ENCODE measurements around the gene ZFYVE28. TPM values are rescaled to one million over a fixed set of nuclear protein-coding genes. Genes with fewer than 3 reads are reported as not detected.
"Not testable (repeated sequence)": the region's sequence is repeated elsewhere in the genome, so short reads cannot be mapped to it uniquely, and the experiment has no call there.

ZFYVE28 gene
- total RNA-seq, 2 experiments from 2014 or later, result 6.1 to 6.3 TPM

DNA sequence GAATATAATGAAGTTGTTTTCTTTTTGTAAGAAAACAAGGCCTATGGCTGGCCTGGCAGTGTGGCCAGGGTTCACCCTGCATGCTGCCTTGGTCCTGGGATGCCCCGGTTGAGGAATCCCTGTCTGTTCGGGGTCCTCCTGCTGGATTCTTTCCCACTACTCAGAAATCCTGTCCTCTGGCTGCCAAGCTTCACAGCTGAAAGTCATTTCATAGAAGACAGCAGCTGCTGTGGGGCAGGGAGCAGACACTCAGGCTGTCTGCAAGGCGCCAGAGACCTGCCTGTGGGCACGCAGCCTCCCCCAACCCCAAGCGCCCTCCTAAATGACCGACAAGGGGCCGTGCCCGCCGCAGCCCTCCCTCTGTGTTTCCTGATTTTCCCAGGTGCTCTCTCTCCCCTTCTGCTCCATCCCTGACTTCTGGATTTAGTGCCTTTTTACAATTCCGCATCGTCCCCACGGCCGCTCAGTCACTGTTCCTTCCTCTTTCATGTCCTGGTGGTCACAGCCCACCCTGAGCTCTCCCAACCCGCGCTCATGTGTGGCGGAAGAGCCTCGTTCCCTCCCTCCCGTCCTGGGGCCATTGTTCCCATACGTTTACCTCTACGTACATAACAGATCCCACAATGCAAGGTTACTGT, 27.5 kb downstream of the ZFYVE28 start:
- CTCF ChIA-PET, result interaction anchor here (1.8 kb wide), 1 partner anchor 22 kb away, joined by 8 read pairs; no protein-coding TSS in a partner anchor
- DNase-seq (no peak), ATAC-seq (no peak)
- Mint-ChIP-seq H3K4me3 (no peak overlapping the region), H3K27ac (no peak overlapping the region), H3K36me3 (ENCODE audit: low read depth) (no peaks in the 10 kb centered on the region), H3K27me3 (ENCODE audit: low read depth) (peaks cover 35% of the 10 kb centered on the region), H3K9me3 (ENCODE audit: insufficient read depth) (no peaks in the 10 kb centered on the region), H3K4me1 (ENCODE audit: low read depth) (peaks cover 27% of the 10 kb centered on the region)
- POLR2A ChIA-PET, result interaction anchor here (1.4 kb wide), 1 partner anchor 21 kb away, joined by 3 read pairs; no protein-coding TSS in a partner anchor

DNA sequence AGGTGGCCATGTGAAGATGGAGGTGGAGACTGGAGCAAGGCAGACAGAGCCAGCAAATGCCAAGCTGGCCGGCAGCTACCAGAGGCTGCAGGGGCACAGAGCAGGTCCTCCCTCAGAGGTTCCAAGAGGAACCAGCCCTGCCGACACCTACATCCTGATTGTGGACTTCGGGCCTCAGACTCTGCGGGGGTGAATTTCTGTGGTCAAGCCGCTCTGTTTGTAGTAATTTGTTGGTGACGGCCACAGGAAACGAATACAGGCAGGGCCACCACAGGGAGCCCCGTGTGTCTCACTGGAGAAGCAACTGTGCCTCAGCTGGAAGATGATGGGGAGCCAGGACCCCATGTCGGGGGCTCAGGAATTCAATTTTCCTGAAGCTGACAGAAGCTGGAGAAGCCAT, 28.3 kb downstream of the ZFYVE28 start:
- no peak overlapping the region for H3K27ac Mint-ChIP-seq
- no peaks in the 10 kb centered on the region for H3K9me3 Mint-ChIP-seq (ENCODE audit: insufficient read depth)
- ATAC-seq (no peak), DNase-seq (no peak)
- ChIA-PET POLR2A (no interaction called here), CTCF (no interaction called here)
- peaks cover 27% of the 10 kb centered on the region for H3K4me1 Mint-ChIP-seq (ENCODE audit: low read depth)
- no peaks in the 10 kb centered on the region for H3K36me3 Mint-ChIP-seq (ENCODE audit: low read depth)
- peaks cover 35% of the 10 kb centered on the region for H3K27me3 Mint-ChIP-seq (ENCODE audit: low read depth)
- H3K4me3 Mint-ChIP-seq, result no peak overlapping the region

DNA sequence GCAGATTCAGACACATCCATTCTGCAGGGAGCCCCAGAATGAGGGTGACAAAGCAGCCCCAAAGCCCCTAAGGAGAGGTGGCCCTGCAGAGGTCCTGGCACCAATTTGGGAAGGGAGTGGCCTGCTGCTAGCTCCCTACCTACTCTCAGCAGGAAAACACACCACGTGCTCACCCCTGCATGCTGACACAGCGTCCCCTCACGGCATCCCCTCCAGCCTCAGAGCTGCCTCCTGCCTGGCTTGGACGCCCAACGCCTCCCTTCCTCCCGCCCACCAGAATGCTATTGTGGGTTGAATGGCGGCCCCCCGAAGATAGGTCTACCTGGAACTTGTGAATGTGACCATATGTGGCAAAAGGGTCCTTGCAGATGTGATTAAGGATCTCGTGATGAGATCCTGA, 28.8 kb downstream of the ZFYVE28 start:
- ChIA-PET POLR2A (no interaction called here), CTCF (no interaction called here)
- DNase-seq (no peak), ATAC-seq (no peak)
- peaks cover 35% of the 10 kb centered on the region for H3K27me3 Mint-ChIP-seq (ENCODE audit: low read depth)
- no peak overlapping the region for H3K27ac Mint-ChIP-seq
- no peaks in the 10 kb centered on the region for H3K36me3 Mint-ChIP-seq (ENCODE audit: low read depth)
- H3K4me1 Mint-ChIP-seq (ENCODE audit: low read depth), result peaks cover 25% of the 10 kb centered on the region
- no peaks in the 10 kb centered on the region for H3K9me3 Mint-ChIP-seq (ENCODE audit: insufficient read depth)
- no peak overlapping the region for H3K4me3 Mint-ChIP-seq

DNA sequence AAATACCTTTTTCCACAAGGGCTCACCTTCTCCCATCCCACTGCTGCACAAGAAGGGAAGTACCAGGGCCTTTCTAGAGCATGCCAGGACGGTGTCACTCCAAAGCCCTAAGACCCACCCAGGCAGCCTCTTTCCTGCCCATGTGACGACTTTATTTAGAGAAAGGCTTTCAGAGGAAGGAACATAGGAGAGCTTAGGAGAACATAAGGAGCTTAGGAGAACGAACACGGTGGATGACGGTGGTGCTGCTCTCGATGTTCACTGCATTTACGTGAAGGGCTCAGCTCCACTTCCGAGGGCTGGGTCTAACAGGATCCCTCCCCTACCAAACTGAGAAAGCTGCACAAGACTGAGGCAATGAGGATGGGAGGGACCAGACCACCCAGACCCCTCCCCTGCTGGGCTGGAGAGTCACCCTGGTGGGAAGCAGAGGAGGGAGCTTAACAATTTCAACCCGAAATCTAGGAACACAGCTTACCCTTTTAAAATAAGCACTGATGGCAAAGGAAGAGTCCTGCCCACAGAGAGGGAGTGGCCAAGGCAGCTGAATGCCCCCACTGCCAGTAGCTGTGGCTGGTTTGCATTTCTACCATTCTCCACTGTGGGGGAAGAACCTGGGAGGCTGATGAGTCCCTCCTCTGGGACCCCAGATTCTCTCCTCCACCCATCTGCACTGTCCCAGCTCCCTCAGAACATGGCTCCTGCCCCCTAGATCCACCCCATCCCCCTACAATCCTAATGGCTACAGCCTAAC, 29.8 kb downstream of the ZFYVE28 start:
- Mint-ChIP-seq H3K27ac (no peak overlapping the region), H3K4me3 (no peak overlapping the region), H3K4me1 (ENCODE audit: low read depth) (peaks cover 14% of the 10 kb centered on the region), H3K27me3 (ENCODE audit: low read depth) (peaks cover 30% of the 10 kb centered on the region), H3K36me3 (ENCODE audit: low read depth) (no peaks in the 10 kb centered on the region), H3K9me3 (ENCODE audit: insufficient read depth) (no peaks in the 10 kb centered on the region)
- DNase-seq (no peak), ATAC-seq (no peak)
- ChIA-PET POLR2A (interaction anchor here (1.0 kb wide), 1 partner anchor 14 kb away, joined by 3 read pairs; no protein-coding TSS in a partner anchor), CTCF (no interaction called here)

DNA sequence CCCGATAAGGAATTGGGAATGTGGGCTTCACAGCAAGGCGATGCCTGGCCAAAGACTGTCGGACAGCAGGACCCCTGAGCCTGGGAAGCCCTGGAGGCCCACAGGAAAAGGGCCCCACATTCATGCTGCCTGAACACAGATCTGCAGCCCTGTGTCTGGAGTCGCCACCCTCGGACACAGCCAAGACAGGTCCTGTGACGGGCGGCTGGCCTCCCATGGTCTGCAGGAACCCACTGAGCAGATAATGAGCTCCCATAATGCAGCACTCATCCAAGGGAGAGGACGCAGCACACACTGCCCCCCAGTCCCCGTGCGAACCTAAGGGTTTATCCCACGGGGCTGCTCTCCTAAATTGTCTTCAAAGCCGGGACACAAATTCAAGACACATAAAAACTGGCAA, 30.6 kb downstream of the ZFYVE28 start:
- Mint-ChIP-seq H3K9me3 (ENCODE audit: insufficient read depth) (no peaks in the 10 kb centered on the region), H3K27ac (no peak overlapping the region), H3K4me1 (ENCODE audit: low read depth) (peaks cover 11% of the 10 kb centered on the region), H3K4me3 (no peak overlapping the region), H3K27me3 (ENCODE audit: low read depth) (peaks cover 24% of the 10 kb centered on the region), H3K36me3 (ENCODE audit: low read depth) (no peaks in the 10 kb centered on the region)
- no peak for ATAC-seq
- CTCF ChIA-PET, result no interaction called here
- DNase-seq, result no peak
- POLR2A ChIA-PET, result no interaction called here

DNA sequence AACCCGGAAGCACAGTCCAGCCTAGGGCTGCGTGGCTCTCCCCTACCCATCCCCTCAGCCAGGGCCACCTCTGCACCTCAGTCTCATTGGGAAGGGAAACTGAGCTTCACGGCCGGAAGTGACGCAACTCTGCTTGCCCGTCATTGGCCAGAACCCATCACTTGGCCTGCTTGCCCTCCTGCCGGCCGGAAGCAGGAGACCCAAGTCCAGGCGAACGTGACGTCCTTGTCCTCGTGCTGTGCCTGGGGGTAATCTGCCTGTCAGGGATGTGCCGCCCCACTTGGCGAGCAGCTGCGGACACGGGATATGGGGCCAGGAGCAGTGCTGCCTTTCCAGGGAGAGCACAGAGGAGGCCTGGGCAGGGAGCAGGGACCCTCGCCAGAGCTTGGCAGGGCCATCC, 31.2 kb downstream of the ZFYVE28 start:
- H3K27ac Mint-ChIP-seq, result no peak overlapping the region
- peaks cover 11% of the 10 kb centered on the region for H3K4me1 Mint-ChIP-seq (ENCODE audit: low read depth)
- CTCF ChIA-PET, result no interaction called here
- ATAC-seq (no peak), DNase-seq (no peak)
- no peak overlapping the region for H3K4me3 Mint-ChIP-seq
- no peaks in the 10 kb centered on the region for H3K36me3 Mint-ChIP-seq (ENCODE audit: low read depth)
- no peaks in the 10 kb centered on the region for H3K9me3 Mint-ChIP-seq (ENCODE audit: insufficient read depth)
- peaks cover 19% of the 10 kb centered on the region for H3K27me3 Mint-ChIP-seq (ENCODE audit: low read depth)
- POLR2A ChIA-PET, result no interaction called here

DNA sequence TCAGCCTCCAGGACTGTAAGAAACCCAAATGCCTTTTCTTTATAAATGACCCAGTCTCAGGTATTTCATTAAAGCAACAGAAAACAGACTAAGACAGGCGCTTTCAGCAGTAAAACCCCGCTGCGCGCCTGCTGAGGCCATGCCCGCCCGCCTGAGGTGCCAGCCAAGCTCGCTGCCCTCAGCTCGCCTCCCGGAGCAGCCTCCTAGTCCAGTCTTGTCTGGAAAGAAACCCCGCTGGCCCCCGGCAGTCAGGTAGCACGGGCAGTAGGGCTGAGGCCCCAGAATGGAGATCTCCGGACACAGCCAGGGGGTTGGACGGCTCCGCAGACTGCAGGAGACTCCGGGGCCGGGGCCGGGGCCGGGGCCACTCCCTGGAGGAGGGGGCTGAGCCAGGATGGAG, 31.7 kb downstream of the ZFYVE28 start:
- Mint-ChIP-seq H3K4me1 (ENCODE audit: low read depth) (peaks cover 11% of the 10 kb centered on the region), H3K36me3 (ENCODE audit: low read depth) (no peaks in the 10 kb centered on the region), H3K27me3 (ENCODE audit: low read depth) (peaks cover 18% of the 10 kb centered on the region), H3K27ac (no peak overlapping the region), H3K4me3 (no peak overlapping the region), H3K9me3 (ENCODE audit: insufficient read depth) (no peaks in the 10 kb centered on the region)
- DNase-seq (no peak), ATAC-seq (no peak)
- CTCF ChIA-PET, result no interaction called here
- POLR2A ChIA-PET, result no interaction called here

DNA sequence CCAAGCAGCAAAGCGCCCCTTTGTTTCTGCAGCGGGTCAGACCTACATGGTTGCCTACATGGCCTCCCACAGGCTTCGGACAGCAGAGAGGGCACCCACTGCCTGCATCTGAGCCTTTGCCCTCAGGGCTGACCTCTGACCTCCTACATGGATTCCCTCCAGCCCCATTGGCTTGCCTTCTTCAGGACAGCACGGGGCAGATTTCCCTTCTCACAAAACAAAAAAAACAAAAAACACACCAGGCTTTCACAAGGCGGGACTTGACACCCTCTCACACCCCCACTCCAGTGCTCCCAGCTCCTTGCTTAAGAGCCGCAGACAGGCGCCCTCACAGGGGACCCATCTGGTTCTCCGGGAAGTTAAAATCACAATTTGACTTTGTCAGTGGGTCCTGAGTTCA, 32.9 kb downstream of the ZFYVE28 start:
- Mint-ChIP-seq H3K36me3 (ENCODE audit: low read depth) (peaks cover 3% of the 10 kb centered on the region), H3K27me3 (ENCODE audit: low read depth) (peaks cover 15% of the 10 kb centered on the region), H3K9me3 (ENCODE audit: insufficient read depth) (no peaks in the 10 kb centered on the region), H3K4me1 (ENCODE audit: low read depth) (peaks cover 7% of the 10 kb centered on the region), H3K4me3 (no peak overlapping the region), H3K27ac (no peak overlapping the region)
- ChIA-PET POLR2A (no interaction called here), CTCF (no interaction called here)
- DNase-seq, result no peak
- no peak for ATAC-seq

DNA sequence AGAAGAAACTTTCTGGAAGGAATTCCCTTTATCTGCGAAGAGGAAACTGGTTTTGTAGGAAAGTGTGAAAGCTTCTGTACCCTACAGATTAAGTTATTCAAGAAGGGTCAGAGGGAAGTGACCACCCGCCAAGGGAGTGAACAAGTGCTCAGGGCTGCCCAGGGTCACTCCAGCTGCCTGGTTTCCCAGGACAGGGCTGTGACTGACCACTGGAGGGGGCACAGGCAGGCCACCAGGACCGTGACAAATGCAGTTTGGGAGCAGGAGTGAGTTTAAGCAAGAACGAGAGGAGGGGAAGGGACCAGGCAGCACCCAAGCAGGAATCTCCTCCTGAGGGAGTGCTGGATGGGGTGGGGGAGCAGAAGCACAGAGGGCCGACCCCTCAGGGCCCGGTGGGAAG, 34.2 kb downstream of the ZFYVE28 start:
- no peak for ATAC-seq
- no peak overlapping the region for H3K4me3 Mint-ChIP-seq

DNA sequence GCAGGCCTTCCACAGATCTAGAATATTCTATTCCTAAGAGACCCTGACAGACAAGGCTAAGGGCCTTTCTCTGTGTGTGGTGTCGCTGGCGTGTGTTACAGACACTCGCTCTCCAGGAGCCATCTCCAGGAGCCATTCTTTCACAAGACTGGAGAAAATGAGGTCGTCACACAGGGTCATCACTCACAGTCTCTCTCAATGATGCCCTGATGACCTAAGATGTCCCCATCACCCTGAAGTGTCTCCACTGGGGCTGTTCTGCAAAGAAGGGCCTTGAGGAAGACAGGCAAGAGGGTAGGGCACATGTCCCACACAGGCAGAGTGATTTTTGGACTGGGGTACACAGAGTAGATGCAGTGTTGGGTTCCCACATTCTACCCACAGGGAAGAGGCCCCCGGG, 34.7 kb downstream of the ZFYVE28 start:
- Mint-ChIP-seq H3K36me3 (ENCODE audit: low read depth) (peaks cover 3% of the 10 kb centered on the region), H3K27me3 (ENCODE audit: low read depth) (peaks cover 16% of the 10 kb centered on the region), H3K9me3 (ENCODE audit: insufficient read depth) (no peaks in the 10 kb centered on the region), H3K4me3 (no peak overlapping the region), H3K27ac (no peak overlapping the region), H3K4me1 (ENCODE audit: low read depth) (no peaks in the 10 kb centered on the region)
- ChIA-PET POLR2A (no interaction called here), CTCF (no interaction called here)
- no peak for ATAC-seq
- DNase-seq, result no peak

More for the DNA sequence above, 34.2 kb downstream of the ZFYVE28 start:
- Mint-ChIP-seq H3K27me3 (ENCODE audit: low read depth) (peaks cover 16% of the 10 kb centered on the region), H3K27ac (no peak overlapping the region), H3K36me3 (ENCODE audit: low read depth) (peaks cover 3% of the 10 kb centered on the region), H3K9me3 (ENCODE audit: insufficient read depth) (no peaks in the 10 kb centered on the region), H3K4me1 (ENCODE audit: low read depth) (peaks cover 3% of the 10 kb centered on the region)
- DNase-seq, result no peak
- ChIA-PET CTCF (no interaction called here), POLR2A (no interaction called here)

DNA sequence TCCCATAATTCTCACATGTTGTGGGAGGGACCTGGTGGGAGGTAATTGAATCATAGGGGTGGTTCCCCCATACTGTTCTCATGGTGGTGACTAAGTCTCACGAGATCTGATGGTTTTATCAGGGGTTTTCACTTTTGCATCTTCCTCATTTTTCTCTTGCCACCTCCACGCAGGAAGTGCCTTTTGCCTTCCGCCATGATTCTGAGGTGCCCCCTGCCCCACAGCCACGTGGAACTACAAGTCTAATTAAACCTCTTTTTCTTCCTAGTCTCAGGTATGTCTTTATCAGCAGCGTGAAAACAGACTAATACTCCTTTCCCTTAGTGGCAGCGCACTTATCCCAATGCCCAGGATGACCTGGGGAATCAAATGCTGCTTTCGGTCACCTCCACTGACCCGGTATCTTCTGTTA, 35.2 kb downstream of the ZFYVE28 start:
- peaks cover 12% of the 10 kb centered on the region for H3K27me3 Mint-ChIP-seq (ENCODE audit: low read depth)
- H3K4me3 Mint-ChIP-seq; H3K36me3 Mint-ChIP-seq (ENCODE audit: low read depth); POLR2A ChIA-PET; CTCF ChIA-PET; ATAC-seq; H3K4me1 Mint-ChIP-seq (ENCODE audit: low read depth); H3K9me3 Mint-ChIP-seq (ENCODE audit: insufficient read depth); H3K27ac Mint-ChIP-seq; DNase-seq: not testable (repeated sequence)

DNA sequence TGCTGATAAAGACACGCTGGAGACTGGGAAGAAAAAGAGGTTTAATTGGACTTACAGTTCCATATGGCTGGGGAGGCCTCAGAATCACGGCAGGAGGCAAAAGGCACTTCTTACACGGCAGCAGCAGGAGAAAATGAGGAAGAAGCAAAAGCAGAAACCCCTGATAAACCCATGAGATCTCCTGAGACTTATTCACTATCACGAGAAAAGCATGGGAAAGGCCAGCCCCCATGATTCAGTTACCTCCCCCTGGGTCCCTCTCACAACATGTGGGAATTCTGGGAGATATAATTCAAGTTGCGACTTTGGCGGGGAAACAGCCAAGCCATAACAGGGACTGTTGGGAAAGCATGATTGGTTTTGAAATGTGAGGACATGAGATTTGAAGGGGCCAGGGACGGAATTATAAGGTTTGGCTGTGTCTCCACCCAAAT, 35.7 kb downstream of the ZFYVE28 start:
- H3K27ac Mint-ChIP-seq; H3K4me1 Mint-ChIP-seq (ENCODE audit: low read depth); H3K36me3 Mint-ChIP-seq (ENCODE audit: low read depth); ATAC-seq; POLR2A ChIA-PET; H3K4me3 Mint-ChIP-seq; CTCF ChIA-PET; DNase-seq; H3K9me3 Mint-ChIP-seq (ENCODE audit: insufficient read depth): not testable (repeated sequence)
- H3K27me3 Mint-ChIP-seq (ENCODE audit: low read depth), result peaks cover 10% of the 10 kb centered on the region

Measured in activated CD8-positive, alpha-beta T cell treated with anti-CD3 and anti-CD28 coated beads, Interleukin-2, amount 10 ng/mL, durations not matched to agents 7 days and 5 days (primary cell).